ENCODE measurements around the gene MARF1. TPM values are rescaled to one million over a fixed set of nuclear protein-coding genes. Genes with fewer than 3 reads are reported as not detected.
"Not testable (repeated sequence)": the region's sequence is repeated elsewhere in the genome, so short reads cannot be mapped to it uniquely, and the experiment has no call there.

The MARF1 gene
- total and polyA plus RNA-seq, 2 of the 8 experiments (the other 6 are each of a cell fraction or from before 2014, with no cell fraction given), result 5.6 to 31.4 TPM

DNA sequence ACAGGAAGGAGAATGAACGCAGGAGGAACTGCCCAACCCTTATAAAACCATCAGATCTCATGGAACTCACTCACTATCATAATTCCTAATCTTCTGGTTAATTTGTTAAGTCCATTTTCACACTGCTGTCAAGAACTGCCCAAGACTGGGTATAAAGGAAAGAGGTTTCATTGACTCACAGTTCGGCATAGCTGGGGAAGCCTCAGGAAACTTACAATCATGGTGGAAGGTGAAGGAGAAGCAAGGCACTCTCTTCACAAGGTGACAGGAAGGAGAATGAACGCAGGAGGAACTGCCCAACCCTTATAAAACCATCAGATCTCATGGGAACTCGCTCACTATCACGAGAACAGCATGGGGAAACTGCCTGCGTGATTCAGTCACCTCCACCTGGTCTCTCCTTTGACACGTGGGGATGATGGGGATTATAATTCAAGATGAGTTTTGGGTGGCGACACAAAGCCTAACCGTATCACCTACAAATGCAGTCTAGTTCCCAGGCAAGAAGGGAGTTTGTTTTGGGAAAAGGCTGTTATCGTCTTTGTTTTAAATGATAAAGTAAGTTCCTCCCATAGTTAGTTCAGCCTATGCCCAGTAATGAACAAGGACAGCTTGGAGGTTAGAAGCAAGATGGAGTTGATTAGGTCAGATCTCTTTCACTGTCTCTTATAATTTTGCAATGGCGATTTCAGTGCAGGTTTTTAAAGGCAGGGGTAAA is 68.9 kb downstream of the MARF1 start:
- CTCF ChIA-PET (ENCODE audit: partially characterized antibody), result interaction anchor here (1.9 kb wide), 1 partner anchor 23 kb away, joined by 5 read pairs; no protein-coding TSS in a partner anchor
- DNase-seq (ENCODE audit: low read depth in 1 of 2, low spot score in 2 of 2); H4K91ac ChIP-seq (replicated peaks; ENCODE audit: insufficient read length, low read length); H3K79me1 ChIP-seq (ENCODE audit: low read depth, low read length); H3K4ac ChIP-seq (replicated peaks; ENCODE audit: insufficient read length, low read depth, low read length); FAIRE-seq; H3K23ac ChIP-seq (ENCODE audit: insufficient read length); H3K4me3 ChIP-seq (ENCODE audit: extremely low read depth in 1 of 4, insufficient read depth in 2 of 4, low read depth in 3 of 4, low read length in 4 of 4); H4K8ac ChIP-seq (ENCODE audit: extremely low read depth, insufficient read depth, low read length); H2BK15ac ChIP-seq (ENCODE audit: low read length); H3K23me2 ChIP-seq (ENCODE audit: low read depth, low read length); H3K9ac ChIP-seq (replicated peaks in 1 of 4; ENCODE audit: extremely low read depth in 1 of 4, low read depth in 3 of 4, low read length in 3 of 4); H3K27me3 ChIP-seq (replicated peaks in 1 of 4; ENCODE audit: control insufficient read depth in 3 of 4, extremely low read depth in 1 of 4, insufficient read depth in 3 of 4, low read length in 3 of 4); H3K27ac ChIP-seq (ENCODE audit: low read depth, low read length); H3K18ac ChIP-seq (ENCODE audit: extremely low read depth, low read length); H2BK20ac ChIP-seq (ENCODE audit: low read length); H3K36me3 ChIP-seq (ENCODE audit: control insufficient read depth in 2 of 4, insufficient read depth in 4 of 4, low read length in 3 of 4); H2BK5ac ChIP-seq (ENCODE audit: low read depth, low read length); H3K56ac ChIP-seq (replicated peaks; ENCODE audit: insufficient read length, low read depth, low read length); POLR2A ChIA-PET (ENCODE audit: partially characterized antibody); H2BK120ac ChIP-seq (replicated peaks; ENCODE audit: low read depth, low read length); H2AK5ac ChIP-seq (ENCODE audit: low read depth, low read length); H3K9me3 ChIP-seq (ENCODE audit: insufficient read depth in 2 of 2, low read depth in 1 of 2, low read length in 1 of 2); H2BK12ac ChIP-seq (ENCODE audit: low read depth, low read length); H3K14ac ChIP-seq (ENCODE audit: insufficient read length); H4K5ac ChIP-seq (ENCODE audit: insufficient read length, low read depth, low read length); H3K4me2 ChIP-seq (ENCODE audit: insufficient read depth in 1 of 2, low read depth in 2 of 2, low read length in 2 of 2); H2AFZ ChIP-seq (ENCODE audit: low read length); H4K20me1 ChIP-seq (replicated peaks in 1 of 2; ENCODE audit: control insufficient read depth in 1 of 2, insufficient read depth in 2 of 2, low read length in 2 of 2); H3K79me2 ChIP-seq (ENCODE audit: control insufficient read depth in 1 of 2, insufficient read depth in 2 of 2, low read length in 2 of 2): not testable (repeated sequence)
- 93% methylated on average over 11 of the region's 11 CpGs; no CpG with 5 or more reads in 1 of the 2 experiments for WGBS, 2 experiments (ENCODE audit: extremely low coverage in 1 of 2, insufficient coverage in 1 of 2, insufficient read length in 1 of 2, insufficient replicate concordance in 2 of 2, low coverage in 1 of 2, low lambda C conversion rate in 2 of 2, missing lambda C conversion rate in 1 of 2)
- H3K4me1 ChIP-seq (replicated peaks in 1 of 4; ENCODE audit: control insufficient read depth in 3 of 4, insufficient read depth in 4 of 4, low read length in 3 of 4), result peaks cover 2 to 16% (median 4%) of the 10 kb centered on the region in 4 experiments; a peak in 3 of 7 replicates

All from H1 (cell line).